ENCODE measurements around the gene KRT71.

KRT71 gene

DNA sequence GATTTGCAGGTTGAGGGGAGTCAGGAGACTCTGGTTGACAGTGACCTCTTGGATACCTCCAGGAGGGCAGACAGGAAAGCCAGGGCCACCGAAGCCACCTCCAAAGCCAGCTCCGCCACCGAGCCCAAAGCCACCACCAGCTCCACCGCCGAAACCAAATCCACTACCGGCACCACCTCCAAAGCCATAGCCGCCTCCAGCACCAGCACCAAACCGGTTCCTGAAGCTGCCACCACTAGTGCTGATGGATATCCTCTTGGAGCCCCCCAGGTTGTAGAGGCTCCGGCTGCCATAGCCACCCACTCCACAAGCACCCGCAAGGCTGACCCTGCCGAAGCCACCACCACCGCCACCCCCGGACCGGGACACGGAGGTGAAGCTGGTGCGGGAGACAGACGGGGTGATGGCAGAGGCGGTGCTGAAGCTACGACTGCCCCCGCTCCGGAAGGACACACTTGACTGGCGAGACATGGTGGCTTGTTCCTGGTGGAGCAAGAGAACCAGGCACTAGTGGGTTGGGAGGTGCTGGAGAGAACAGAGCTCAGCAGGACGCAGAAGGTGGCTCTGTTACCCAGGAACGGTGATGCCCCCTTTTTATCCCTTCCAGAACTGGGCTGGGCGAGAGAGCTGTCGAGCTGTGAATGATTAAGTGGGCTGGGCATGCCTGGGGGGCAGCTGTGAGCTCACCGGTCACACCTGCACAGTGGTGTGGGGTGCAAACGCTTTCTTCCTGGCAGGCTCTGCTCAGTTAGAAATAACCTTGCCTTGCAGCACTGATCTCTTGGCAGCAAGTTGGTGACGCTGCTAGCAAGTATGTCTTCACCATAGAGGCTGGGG, 32.9 kb downstream of the KRT71 start, which contains the start of gene KRT5:
Gene KRT5 (minus strand): TSS at position 569 of the 837 bp plus-strand sequence. CDS start 98 bp downstream, at position 471.
- Histone ChIP-seq H3F3A (ENCODE audit: insufficient read depth, low read length) (no peaks in the 10 kb centered on the region), H3K4me2 (ENCODE audit: low read length) (no peak within 1 kb of the TSS), H2AFZ (ENCODE audit: low read length) (no peak within 1 kb of the TSS), H3K27ac (ENCODE audit: low read depth, low read length, poor library complexity, severe bottlenecking) (no peak within 1 kb of the TSS), H3K4me3 (ENCODE audit: low read depth, low read length, poor library complexity, severe bottlenecking) (no peak within 1 kb of the TSS), H3K9ac (ENCODE audit: low read length) (no peak within 1 kb of the TSS), H3K36me3 (ENCODE audit: insufficient read depth, low read length) (no peaks in the 10 kb centered on the region), H3K9me3 (ENCODE audit: low read length) (no peaks in the 10 kb centered on the region), H3K9me2 (ENCODE audit: low read depth, low read length) (no peaks in the 10 kb centered on the region), H3K79me2 (ENCODE audit: insufficient read depth, low read length) (no peaks in the 10 kb centered on the region), H3K4me1 (ENCODE audit: insufficient read depth, low read length, severe bottlenecking) (no peaks in the 10 kb centered on the region), H4K20me1 (ENCODE audit: insufficient read depth, low read length) (no peaks in the 10 kb centered on the region), H3K27me3 (ENCODE audit: insufficient read depth, low read length) (0 out of 2 replicates have a peak, but pooled peaks cover 5% of the 10 kb centered on the region)
- TF ChIP-seq CTCF (IDR thresholded peaks at IDR 0.05; ENCODE audit: low read length): no peak
- no peak for TF ChIP-seq EZH2 (IDR thresholded peaks at IDR 0.05; ENCODE audit: borderline replicate concordance, low read length)

DNA sequence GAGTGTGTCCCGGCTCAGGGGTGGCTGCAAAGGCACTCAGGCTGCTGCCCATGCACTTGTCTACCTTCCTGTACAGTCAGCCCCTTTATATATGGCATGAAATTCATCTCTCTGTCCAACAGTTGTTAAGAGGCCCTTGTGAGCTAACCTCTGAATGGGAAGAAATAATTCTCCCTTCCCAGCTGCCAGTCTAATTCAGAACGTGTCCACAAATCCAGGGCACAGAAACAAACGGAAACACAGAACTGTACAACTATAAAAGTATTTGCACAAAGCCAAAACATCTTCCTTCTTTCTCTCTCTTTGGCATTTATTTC, 33.6 kb downstream of the KRT71 start:
- Histone ChIP-seq H3K9me2 (ENCODE audit: low read depth, low read length) (no peaks in the 10 kb centered on the region), H3K36me3 (ENCODE audit: insufficient read depth, low read length) (no peaks in the 10 kb centered on the region), H3K4me3 (ENCODE audit: low read depth, low read length, poor library complexity, severe bottlenecking) (no peak overlapping the region), H3K79me2 (ENCODE audit: insufficient read depth, low read length) (no peaks in the 10 kb centered on the region), H3K27ac (ENCODE audit: low read depth, low read length, poor library complexity, severe bottlenecking) (no peak overlapping the region), H2AFZ (ENCODE audit: low read length) (no peak overlapping the region), H3F3A (ENCODE audit: insufficient read depth, low read length) (no peaks in the 10 kb centered on the region), H3K9ac (ENCODE audit: low read length) (no peak overlapping the region), H3K4me2 (ENCODE audit: low read length) (no peak overlapping the region), H3K4me1 (ENCODE audit: insufficient read depth, low read length, severe bottlenecking) (no peaks in the 10 kb centered on the region), H3K9me3 (ENCODE audit: low read length) (no peaks in the 10 kb centered on the region), H4K20me1 (ENCODE audit: insufficient read depth, low read length) (no peaks in the 10 kb centered on the region), H3K27me3 (ENCODE audit: insufficient read depth, low read length) (0 out of 2 replicates have a peak, but pooled peaks cover 5% of the 10 kb centered on the region)
- TF ChIP-seq EZH2 (IDR thresholded peaks at IDR 0.05; ENCODE audit: borderline replicate concordance, low read length): no peak
- TF ChIP-seq CTCF (IDR thresholded peaks at IDR 0.05; ENCODE audit: low read length): no peak

DNA sequence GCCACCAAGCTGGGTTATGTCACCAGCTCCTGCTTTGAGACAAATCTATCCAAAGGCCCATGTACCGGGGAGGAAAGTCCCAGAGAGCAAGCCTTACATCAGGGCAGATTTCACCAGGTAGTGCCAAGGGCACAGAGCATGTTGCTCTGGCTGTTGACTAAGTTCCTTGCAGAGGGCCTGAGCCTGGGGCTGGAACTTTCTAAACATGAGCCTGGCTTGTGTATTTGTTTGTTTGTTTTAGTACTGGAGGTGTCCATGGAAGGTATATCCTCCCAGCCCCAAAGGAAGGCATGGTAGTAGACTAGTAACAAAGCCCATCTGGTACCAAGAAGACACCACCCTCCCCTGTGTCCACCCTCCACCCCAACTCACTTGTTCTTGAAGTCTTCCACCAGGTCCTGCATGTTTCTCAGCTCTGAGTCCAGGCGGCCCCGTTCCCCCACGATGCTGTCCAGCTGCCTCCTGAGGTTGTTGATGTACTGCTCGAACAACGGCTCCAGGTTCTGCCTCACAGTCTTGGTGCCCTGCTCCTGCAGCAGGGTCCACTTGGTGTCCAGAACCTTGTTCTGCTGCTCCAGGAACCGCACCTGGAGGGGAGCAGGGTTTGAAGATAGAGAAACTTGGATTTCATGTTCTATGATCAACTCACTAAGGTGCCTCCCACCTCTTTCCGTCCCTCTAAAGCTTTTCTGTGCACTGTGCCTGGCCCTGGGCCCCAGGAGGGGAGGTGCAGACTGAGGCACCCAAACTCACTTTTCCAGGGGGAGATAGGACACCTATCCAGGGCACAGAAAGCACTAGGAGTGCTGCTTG, 34.2 kb downstream of the KRT71 start:
- H3K27ac ChIP-seq (ENCODE audit: low read depth, low read length, poor library complexity, severe bottlenecking): no peak overlapping the region

More for the DNA sequence above, 34.2 kb downstream of the KRT71 start:
- no peaks in the 10 kb centered on the region for H3K79me2 ChIP-seq (ENCODE audit: insufficient read depth, low read length)
- no peak overlapping the region for H3K9ac ChIP-seq (ENCODE audit: low read length)
- no peaks in the 10 kb centered on the region for H3K4me1 ChIP-seq (ENCODE audit: insufficient read depth, low read length, severe bottlenecking)
- H3K9me2 ChIP-seq (ENCODE audit: low read depth, low read length): no peaks in the 10 kb centered on the region
- no peaks in the 10 kb centered on the region for H4K20me1 ChIP-seq (ENCODE audit: insufficient read depth, low read length)
- no peaks in the 10 kb centered on the region for H3F3A ChIP-seq (ENCODE audit: insufficient read depth, low read length)
- H3K9me3 ChIP-seq (ENCODE audit: low read length): no peaks in the 10 kb centered on the region
- TF ChIP-seq CTCF (IDR thresholded peaks at IDR 0.05; ENCODE audit: low read length) (no peak), EZH2 (IDR thresholded peaks at IDR 0.05; ENCODE audit: borderline replicate concordance, low read length) (no peak)
- no peak overlapping the region for H3K4me3 ChIP-seq (ENCODE audit: low read depth, low read length, poor library complexity, severe bottlenecking)
- no peak overlapping the region for H3K4me2 ChIP-seq (ENCODE audit: low read length)
- 0 out of 2 replicates have a peak, but pooled peaks cover 3% of the 10 kb centered on the region for H3K27me3 ChIP-seq (ENCODE audit: insufficient read depth, low read length)
- H2AFZ ChIP-seq (ENCODE audit: low read length): no peak overlapping the region
- H3K36me3 ChIP-seq (ENCODE audit: insufficient read depth, low read length): no peaks in the 10 kb centered on the region

All from OCI-LY1 (cell line).